Glomerular endothelial cell (primary cell): ENCODE data around the gene GPR37. TPM values are rescaled to one million over a fixed set of nuclear protein-coding genes. Genes with fewer than 3 reads are reported as not detected.

Experiments
- DNase-seq: peaks from one replicate; pipeline ENCODE4 v3.0.0-alpha.2; 2011; ENCODE audit warnings: low read depth, low spot score; ENCODE audit errors: extremely low read depth
- total RNA-seq: library from RNA; depleted of rRNA; stranded (reverse); fragments of >200 nt; gene quantifications from 2 replicates; pipeline ENCODE4 v1.2.3, GENCODE V29; 2015

GPR37 gene
- total RNA-seq, 1 donor from 2014 or later: 1.2 TPM

DNA sequence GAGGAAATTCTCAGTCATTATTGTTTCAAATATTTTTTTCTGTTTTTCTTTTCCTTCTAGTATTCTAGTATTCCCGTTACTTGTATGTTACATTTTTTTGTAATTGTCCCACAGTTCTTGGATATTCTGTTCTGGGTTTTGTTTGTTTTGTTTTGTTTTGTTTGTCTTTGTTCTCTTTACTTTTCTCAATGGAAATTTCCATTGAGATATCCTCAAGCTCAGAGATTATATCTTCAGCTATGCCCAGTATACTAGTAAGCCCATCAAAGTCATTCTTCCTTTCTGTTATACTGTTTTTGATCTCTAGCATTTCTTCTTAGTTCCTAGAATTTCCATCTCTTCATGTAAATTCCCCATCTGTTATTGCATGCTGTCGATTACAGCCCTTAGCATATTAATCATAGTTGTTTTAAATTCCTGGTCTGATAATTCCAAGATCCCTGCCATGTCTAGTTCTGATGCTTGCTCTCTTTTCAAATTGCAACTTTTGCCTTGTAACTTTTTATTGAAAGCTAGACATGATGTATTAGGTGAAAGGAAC, 27.8 kb downstream of the GPR37 start:
- DNase-seq: no peak

DNA sequence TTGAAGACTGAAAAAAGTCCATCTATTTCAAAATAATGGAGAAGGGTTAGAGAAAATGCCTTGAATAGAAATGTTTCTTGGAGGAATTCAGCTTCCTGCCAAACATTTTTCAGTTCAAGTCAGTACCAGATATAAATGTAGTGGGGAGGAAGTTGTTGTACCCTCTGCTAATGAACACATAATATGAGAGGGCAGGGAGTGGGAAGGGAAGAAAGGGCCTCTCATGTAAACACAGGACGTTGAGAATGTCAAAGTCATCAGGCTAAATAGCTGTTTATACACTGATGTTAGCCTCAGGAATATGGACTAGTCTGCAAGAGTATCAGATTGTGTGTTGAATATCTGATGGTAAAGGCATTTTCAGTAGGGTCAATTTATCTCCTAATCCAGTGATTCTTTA, 37.0 kb downstream of the GPR37 start:
- DNase-seq: no peak

DNA sequence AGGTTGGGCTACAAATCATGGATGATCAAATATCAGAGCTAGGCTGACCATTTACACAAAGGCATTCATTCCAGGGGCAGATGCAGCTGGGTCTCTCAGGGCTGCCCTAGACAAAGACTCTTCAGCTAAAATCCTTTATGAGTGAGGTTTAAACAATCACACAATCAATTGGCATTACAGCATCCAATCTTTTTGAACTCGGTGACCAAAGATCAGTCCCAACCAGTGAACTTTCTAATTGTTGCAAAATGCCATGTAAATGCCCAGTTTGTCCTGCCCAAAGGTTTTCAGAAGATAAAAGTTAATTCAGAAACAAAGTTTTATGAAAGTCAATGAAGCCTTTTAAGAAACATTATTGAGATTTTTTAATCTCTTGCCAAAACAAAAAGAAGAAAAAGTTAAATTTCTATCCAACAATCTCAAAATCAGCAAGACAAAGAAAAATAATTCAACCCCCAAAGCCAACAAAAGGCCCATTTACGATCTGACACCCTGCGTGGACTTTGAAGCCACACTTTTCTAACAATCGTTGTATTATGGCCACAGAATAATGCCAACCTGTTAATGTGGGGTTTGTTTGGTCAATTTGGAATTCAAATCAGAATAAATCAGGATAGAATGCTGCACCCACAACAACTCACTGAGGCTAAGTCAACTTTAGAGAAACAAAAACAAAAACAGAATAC, 40.9 kb downstream of the GPR37 start:
- no peak for DNase-seq

DNA sequence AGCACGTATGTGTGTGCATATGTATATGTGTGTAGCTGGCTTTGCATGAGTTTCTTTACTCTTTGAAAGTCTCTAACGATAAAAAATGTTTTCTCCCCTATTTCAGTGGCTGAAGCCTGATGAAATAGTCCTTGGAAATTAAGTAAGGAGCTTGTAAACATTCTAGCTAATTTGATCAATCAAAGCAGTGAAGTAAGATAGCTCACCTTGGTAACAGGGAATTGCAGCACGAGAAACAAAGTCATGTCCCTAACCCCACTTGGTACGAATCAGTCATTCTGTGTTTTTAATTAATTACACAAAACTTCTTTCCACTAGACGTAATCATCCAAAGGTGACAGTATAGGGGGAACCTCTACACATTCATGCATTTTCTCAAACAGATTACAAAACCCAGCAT, 41.5 kb downstream of the GPR37 start:
- no peak for DNase-seq

DNA sequence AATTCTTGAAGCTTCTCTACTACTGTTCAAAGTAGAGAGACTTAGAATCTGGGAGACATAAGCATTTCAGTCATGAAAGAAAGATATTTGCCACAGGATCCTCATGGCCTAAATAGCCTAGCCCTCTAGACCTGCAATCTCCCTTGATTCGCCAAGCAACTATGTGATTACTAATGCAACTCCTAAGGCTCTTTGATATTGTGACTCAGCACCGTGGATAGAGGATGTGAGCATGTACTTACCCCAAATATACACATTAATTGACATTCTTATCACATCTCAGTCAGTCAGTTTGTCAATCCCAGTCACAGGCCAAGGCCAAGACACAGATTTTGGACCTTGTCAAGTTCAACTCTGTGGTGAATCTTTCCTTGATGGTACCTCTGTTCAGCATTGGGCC, 42.6 kb downstream of the GPR37 start:
- DNase-seq: no peak

DNA sequence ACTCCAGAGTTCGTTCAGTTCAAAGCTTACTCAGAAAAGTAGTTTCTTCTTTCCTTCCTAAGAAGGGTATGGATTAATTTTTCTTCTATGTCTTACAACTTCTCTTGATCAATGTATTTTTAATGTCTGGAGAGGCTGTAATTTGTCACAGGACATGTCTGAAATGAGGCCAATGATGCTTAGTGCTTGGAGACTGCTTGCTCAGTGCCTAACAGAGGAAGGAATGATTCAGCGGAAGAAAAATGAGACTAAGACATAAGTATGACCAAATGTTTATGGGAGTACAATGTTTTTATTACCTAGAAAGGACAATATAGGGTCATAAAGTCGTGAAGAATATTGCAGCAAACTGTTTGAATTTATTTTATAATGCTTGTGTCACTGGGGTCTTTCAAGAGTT, 43.3 kb downstream of the GPR37 start:
- no peak for DNase-seq

DNA sequence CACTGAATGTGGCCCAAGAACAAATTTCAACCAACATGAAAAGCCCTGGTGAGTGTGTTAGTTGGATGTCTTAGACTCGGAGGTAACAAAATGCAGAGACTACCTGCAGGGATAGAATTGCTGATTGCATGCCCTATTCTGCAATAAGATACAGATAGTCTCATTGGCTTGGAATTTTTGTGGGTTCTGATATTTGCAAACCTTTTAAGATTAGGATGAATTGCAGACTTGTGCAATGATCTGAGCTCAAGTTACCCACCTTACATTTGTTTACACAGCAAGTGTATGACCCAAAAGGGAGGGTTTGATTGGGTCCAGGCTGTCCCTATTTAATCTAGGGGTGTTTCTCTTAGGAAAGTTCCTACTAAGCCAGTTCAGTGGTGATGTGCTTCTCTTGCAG, 45.4 kb downstream of the GPR37 start:
- DNase-seq: no peak

DNA sequence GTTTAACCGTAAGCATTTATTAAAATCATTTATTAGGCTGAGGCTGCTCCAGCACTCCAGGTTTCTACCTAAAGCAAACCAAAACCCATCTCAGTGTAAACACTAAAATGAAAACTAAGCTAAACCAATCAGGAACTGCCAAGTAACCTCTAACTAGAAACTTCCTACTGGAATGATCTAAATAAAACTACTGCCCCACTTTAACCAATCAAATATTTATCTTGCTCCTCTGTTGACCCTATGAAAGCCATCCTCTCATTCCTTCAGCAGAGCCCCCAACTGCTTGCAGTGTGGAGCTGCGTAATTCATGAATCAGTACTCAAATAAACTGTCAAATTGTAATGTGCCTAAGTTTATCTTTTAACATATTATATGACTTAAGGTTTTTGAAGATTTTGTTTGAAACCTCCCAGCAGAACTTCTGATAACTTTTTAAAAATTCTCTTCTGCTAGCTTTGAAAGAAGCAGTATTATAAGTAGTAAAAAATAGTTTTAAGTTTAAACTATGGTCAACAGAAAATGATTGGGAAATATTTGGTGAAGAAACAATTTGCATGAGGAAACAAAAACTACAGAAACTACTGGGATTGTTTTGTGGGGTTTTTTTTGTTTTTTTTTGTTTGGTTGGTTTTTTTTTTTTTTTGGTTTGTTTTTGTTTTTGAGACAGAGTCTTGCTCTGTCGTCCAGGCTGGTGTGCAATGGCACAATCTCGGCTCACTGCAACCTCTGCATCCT, 47.4 kb downstream of the GPR37 start:
- DNase-seq: no peak

DNA sequence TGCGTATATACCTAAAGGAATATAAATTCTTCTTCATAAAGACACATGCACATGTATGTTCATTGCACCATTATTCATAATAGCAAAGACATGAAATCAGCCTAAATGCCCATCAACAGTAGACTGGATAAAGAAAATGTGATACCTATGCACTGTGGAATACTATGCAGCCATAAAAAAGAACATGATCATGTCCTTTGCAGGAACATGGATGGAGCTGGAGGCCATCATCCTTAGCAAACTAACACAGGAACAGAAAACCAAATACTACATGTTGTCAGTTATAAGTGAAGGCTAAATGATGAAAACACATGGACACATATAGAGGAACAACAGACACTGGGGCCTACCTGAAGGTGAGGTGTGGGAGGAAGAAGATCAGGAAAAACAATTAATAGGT, 48.7 kb downstream of the GPR37 start:
- no peak for DNase-seq

DNA sequence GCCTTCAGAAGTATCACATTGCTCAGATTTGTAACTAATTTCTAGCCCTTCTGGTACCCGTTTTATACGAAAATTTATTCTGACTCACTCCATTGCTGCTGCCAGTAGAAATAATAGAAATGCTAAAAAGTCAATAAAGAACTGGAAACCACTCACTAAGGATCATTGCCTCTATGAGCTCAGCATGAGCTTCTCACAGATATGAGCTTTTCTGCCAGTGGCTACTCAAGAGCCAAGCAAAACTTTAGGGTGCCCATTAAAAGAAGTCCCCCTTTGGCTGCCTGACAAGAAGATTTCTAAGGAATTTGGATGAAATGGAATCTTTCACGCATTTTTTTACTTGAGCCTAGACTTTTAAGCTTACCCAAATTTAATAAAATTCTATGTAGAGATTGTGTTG, 52.5 kb downstream of the GPR37 start:
- DNase-seq: no peak

DNA sequence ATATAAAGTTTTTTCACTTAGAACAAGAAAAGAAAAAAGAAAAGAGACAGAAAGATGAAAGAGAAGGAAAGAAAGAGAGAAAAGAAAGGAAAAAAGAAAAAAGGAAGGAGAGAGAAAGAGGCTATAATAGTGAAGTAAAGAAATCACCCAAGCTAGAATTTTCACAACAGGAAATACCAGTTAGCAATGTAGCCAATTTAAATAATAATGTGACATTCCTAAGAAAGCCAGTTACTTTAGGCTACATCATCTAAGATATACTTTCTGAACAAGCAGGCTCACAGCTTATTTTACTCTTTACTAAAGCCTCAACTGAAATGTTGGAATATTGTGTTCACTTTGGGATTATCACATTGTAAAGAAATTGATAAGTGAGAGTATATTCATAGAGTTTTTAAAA, 53.6 kb downstream of the GPR37 start:
- no peak for DNase-seq

DNA sequence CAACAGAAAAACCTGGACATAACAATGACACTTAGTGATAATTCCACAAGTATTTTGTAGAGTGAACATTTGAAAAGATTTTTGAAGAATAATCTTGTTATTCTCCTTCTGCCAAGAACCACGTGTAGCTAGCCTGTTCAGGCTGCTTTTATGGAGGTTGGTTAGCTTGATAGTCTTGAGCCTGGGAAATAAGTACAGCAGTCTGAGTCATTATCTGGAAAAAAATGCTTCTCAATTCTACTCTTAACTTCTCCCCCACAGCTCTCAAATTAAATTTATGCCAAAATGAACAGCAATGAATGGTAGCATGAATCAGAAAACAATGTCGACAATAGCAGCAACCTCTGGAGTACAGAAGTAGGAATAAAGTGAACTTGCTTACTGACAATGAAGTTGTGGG, 63.2 kb downstream of the GPR37 start:
- no peak for DNase-seq

DNA sequence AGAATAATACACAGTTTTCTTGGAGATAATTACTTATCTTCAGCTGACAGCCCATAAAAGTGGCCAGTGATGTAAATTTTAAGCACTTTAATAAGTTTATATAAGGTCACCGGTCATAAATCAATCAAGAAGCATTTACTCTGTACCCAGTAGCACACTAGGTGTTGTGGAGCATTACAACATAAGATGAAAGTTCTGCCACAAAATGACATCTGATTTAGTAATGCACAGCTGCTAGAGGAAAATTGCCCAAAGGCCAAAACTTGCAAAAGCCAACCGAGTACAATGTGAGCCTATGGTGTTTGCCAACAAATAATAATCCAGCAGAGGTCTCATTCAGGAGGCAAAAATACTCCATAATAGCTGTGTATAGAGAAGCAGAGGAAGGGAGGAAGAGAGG, 63.6 kb downstream of the GPR37 start:
- no peak for DNase-seq

DNA sequence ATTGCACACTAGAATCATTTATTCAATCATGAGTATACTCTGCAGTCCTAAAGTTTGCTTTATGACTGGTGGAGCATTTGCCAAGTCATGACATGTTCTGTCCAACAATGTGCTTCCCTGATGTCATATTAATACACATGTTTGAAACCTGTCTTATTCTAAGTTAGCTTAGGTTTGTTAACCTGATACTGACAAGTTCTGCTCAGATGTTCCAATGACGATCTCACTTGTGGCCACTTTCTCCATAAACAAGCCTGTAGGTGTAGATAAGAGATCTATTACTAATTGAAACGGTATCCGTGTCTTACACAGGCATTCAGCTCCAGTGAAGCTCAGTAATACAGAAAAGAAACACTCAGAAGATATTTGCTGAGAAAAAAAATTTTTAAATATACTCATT, 64.9 kb downstream of the GPR37 start:
- DNase-seq: no peak

DNA sequence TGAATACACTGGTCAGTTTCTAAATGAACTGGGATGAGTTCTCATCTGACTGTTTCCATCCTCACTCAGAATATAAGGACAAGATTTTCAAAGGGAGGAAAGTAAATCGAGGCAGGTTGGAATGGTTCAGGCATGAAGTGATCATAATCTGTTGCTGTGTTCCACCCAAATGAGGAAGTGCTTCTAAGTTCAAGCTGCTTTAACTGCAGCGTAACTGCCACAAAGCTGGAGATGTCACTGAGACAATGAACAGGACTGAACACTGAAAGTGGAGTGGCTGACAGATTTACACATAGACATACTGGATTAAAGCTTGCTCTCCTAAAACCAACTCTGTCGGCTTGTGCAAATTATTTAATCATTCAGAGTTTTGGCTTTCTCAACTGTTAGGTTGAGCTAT, 66.6 kb downstream of the GPR37 start:
- no peak for DNase-seq

DNA sequence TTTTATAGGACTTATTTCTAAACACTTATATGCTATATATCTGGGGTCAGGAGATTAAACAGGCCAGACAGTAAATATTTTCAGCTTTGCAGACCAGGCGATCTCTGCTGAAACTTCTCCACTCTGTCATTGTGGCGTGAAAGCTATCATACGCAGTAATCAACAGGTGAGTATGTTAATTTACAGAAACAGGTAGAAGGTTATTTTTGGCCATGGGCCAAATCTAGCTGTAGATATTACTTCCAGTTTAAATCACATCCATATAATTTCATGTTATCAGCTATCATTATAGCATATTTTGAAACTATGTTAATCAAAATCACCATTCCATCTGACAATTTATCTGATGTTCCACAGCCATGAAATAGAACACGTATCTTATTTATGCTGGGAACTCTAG, 67.8 kb downstream of the GPR37 start:
- DNase-seq: no peak

Other genes starting within 250 kb of the GPR37 start
- 22.3 and 27.2 TPM in 2 replicates for gene POT1, start 164.0 kb upstream of the GPR37 start, total RNA-seq